HepG2 (cell line): ENCODE data around the gene SLC39A1. TPM values are rescaled to one million over a fixed set of nuclear protein-coding genes. Genes with fewer than 3 reads are reported as not detected.
A peak's percentile ranks its signal among the peaks of the same experiment; 100 is the strongest.

Source experiments
- ATAC-seq: fragments of 200-7000 bp; cut with Tn5 transposase; 3 replicates; pipeline ENCODE4 v1.9.1; 2020; ENCODE audit warnings: mild to moderate bottlenecking, moderate library complexity
- BruUV-seq: library from RNA; stranded (reverse); fragments of 400-500 nt; replicated peaks from 2 replicates; lab custom pipeline; 2021; lab: Mats Ljungman, UMichigan
- CTCF ChIA-PET: fragments of 300-600 bp; formaldehyde crosslinking; extraction: SDS; loops from one replicate; lab custom pipeline; 2021; ENCODE audit warnings: low total read pairs, inconsistent platforms, low intra/inter-chr PET ratio; lab: Yijun Ruan, JAX
- POLR2A ChIA-PET: fragments of 350-600 bp; sonication (Branson Sonifier 250); formaldehyde crosslinking; loops from one replicate; lab custom pipeline; 2020; ENCODE audit warnings: antibody characterized with exemption, inconsistent platforms; lab: Yijun Ruan, JAX
- DNase-seq: peaks from one replicate; pipeline ENCODE4 v3.0.0-alpha.2; 2015; ENCODE audit warnings: low spot score
- FAIRE-seq: peaks from 3 replicates; lab custom pipeline; 2011; peaks lifted over from hg19 to GRCh38; lab: Jason Lieb, UNC
- H2AFZ ChIP-seq: one replicate; pipeline ENCODE4 v1.6.1; 2011; ENCODE audit warnings: low read length, inconsistent platforms
- H3K27ac ChIP-seq: fragments of 300-600 bp; 3 replicates; pipeline ENCODE4 v1.8.0; 2011; ENCODE audit warnings: mixed run types, mild to moderate bottlenecking, mixed read lengths, low read length, inconsistent platforms; ENCODE audit not compliant: insufficient read depth; ENCODE audit errors: extremely low read length
- H3K27me3 ChIP-seq, 2 experiments: fragments of 200-600 bp in 1 of 2; 2 replicates in 1 of 2; 3 replicates in 1 of 2; pipeline versions ENCODE4 v1.6.0 to v1.8.0; 2011; ENCODE audit warnings: low read length in 2 of 2, mild to moderate bottlenecking in 2 of 2, moderate library complexity in 2 of 2, inconsistent platforms in 1 of 2; ENCODE audit not compliant: insufficient read depth in 2 of 2, control insufficient read depth in 1 of 2
- H3K36me3 ChIP-seq, 2 experiments: fragments of 200-600 bp in 1 of 2; replicated peaks in 1 of 2; 2 replicates in 1 of 2; 3 replicates in 1 of 2; pipeline versions ENCODE4 v1.5.1 to v1.8.0; 2011; ENCODE audit warnings: low read length in 2 of 2, inconsistent platforms in 1 of 2; ENCODE audit not compliant: insufficient read depth in 2 of 2, control insufficient read depth in 1 of 2
- H3K4me1 ChIP-seq: 2 replicates; pipeline ENCODE4 v1.5.1; 2012; ENCODE audit warnings: low read length, inconsistent platforms; ENCODE audit not compliant: insufficient read depth
- H3K4me2 ChIP-seq: 2 replicates; pipeline ENCODE4 v1.6.0; 2011; ENCODE audit warnings: low read depth, low read length, inconsistent platforms
- H3K4me3 ChIP-seq, 3 experiments: fragments of 200-600 bp in 1 of 3; sonication (generic), shearing (Covaris generic) in 1 of 3; replicated peaks in 1 of 3; 2 replicates each; pipeline ENCODE4 v1.5.1; 2011 to 2016; ENCODE audit warnings: low read length in 3 of 3, inconsistent platforms in 2 of 3, low read depth in 2 of 3, mild to moderate bottlenecking in 2 of 3, control low read depth in 1 of 3, mixed read lengths in 1 of 3; ENCODE audit not compliant: insufficient read depth in 1 of 3
- H3K79me2 ChIP-seq: one replicate; pipeline ENCODE4 v1.6.1; 2011; ENCODE audit warnings: low read length, inconsistent platforms; ENCODE audit not compliant: insufficient read depth
- H3K9ac ChIP-seq: 2 replicates; pipeline ENCODE4 v1.6.0; 2011; ENCODE audit warnings: mild to moderate bottlenecking, low read depth, low read length, inconsistent platforms; ENCODE audit not compliant: insufficient read depth
- H3K9me3 ChIP-seq: 2 replicates; pipeline ENCODE4 v1.5.1; 2012; ENCODE audit warnings: mild to moderate bottlenecking, low read length
- H4K20me1 ChIP-seq: 2 replicates; pipeline ENCODE4 v1.6.0; 2011; ENCODE audit warnings: inconsistent platforms, mild to moderate bottlenecking, low read length, moderate library complexity; ENCODE audit not compliant: insufficient read depth
- HOXA9 ChIP-seq: sonication (generic); formaldehyde crosslinking; IDR thresholded peaks from 2 replicates; pipeline ENCODE4 v1.8.1; 2022; ENCODE audit warnings: missing genetic modification reagents, mild to moderate bottlenecking, moderate library complexity, borderline replicate concordance
- IRF2 ChIP-seq: IDR thresholded peaks from 2 replicates; pipeline ENCODE4 v1.6.1; 2018; ENCODE audit warnings: missing genetic modification reagents, missing compliant biosample characterization
- LCORL ChIP-seq, 2 experiments: fragments of 450-650 bp in 1 of 2; sonication (generic) in 1 of 2; formaldehyde crosslinking in 1 of 2; IDR thresholded peaks; 2 replicates each; pipeline versions ENCODE4 v1.5.0 to v1.6.1; 2017 to 2020; ENCODE audit warnings: antibody characterized with exemption in 1 of 2, missing genetic modification reagents in 1 of 2
- RBM22 ChIP-seq: fragments of 200-400 bp; formaldehyde crosslinking; optimal IDR thresholded peaks from 2 replicates; pipeline ENCODE3; 2017; ENCODE audit warnings: mild to moderate bottlenecking, low read length, moderate library complexity
- SCMH1 ChIP-seq: sonication (generic); formaldehyde crosslinking; IDR thresholded peaks from 2 replicates; pipeline ENCODE4 v1.9.0; 2021; ENCODE audit warnings: missing genetic modification reagents, mild to moderate bottlenecking, borderline replicate concordance
- TGIF2 ChIP-seq: IDR thresholded peaks from 2 replicates; pipeline ENCODE4 v1.6.1; 2016; ENCODE audit warnings: control low read depth, missing compliant biosample characterization
- ZNF12 ChIP-seq: sonication (generic); formaldehyde crosslinking; IDR thresholded peaks from 2 replicates; pipeline ENCODE4 v1.5.0; 2020; ENCODE audit warnings: missing genetic modification reagents
- ZNF337 ChIP-seq: sonication (generic); formaldehyde crosslinking; IDR thresholded peaks from 2 replicates; pipeline ENCODE4 v1.5.1; 2020; ENCODE audit warnings: missing genetic modification reagents, low read depth, mild to moderate bottlenecking, borderline replicate concordance
- ZNF510 ChIP-seq: sonication (generic); formaldehyde crosslinking; IDR thresholded peaks from 2 replicates; pipeline ENCODE4 v1.4.0; 2020; ENCODE audit warnings: low read depth, mild to moderate bottlenecking, missing genetic modification reagents
- WGBS: methylation state at CpG from one replicate; pipeline ENCODE4 v1.1.6; 2017; ENCODE audit warnings: low lambda C conversion rate; 5-methylcytosine and 5-hydroxymethylcytosine counted together
- in situ Hi-C: cut with HindIII; loops from 2 replicates; pipeline ENCODE4 v1.10.0; 2017; ENCODE audit warnings: low pct_unique_long_range_greater_than_20kb; ENCODE audit not compliant: extremely low pct_ligation_motif_present
- intact Hi-C: fragments of 100-400 bp; cut with micrococcal nuclease; formaldehyde crosslinking; loops from one replicate; pipeline ENCODE4 v1.10.0; 2022; ENCODE audit not compliant: unreplicated experiment
- polyA plus RNA-seq, 8 experiments: library from polyadenylated mRNA; depleted of rRNA in 3 of 8; stranded (reverse) in 7 of 8; unstranded in 1 of 8; fragments of >200 nt; fragmentation: Illumina TruSeq in 4 of 8; extraction: Trizol in 4 of 8; gene quantifications; 2 replicates each; pipeline versions ENCODE4 v1.2.1 to v1.2.3, GENCODE V29; 2011 to 2016; ENCODE audit warnings: low read depth in 4 of 8, missing spikeins in 1 of 8, mixed read lengths in 1 of 8; ENCODE audit not compliant: insufficient read depth in 1 of 8
- total RNA-seq, 5 experiments: library from RNA; depleted of rRNA; stranded (reverse); fragments of >200 nt; fragmentation: Illumina TruSeq; extraction: Trizol; gene quantifications; 2 replicates each; pipeline ENCODE4 v1.2.3, GENCODE V29; 2016; ENCODE audit warnings: low read depth in 1 of 5
- TF ChIP-seq, protein P1 (sequence below): IDR thresholded peaks from 2 replicates; pipeline ENCODE4 v1.6.1; 2012; ENCODE audit warnings: inconsistent platforms
- TF ChIP-seq, protein P2 (sequence below): sonication (generic); formaldehyde crosslinking; IDR thresholded peaks from 2 replicates; pipeline ENCODE4; 2020; ENCODE audit warnings: missing genetic modification reagents, mild to moderate bottlenecking, borderline replicate concordance
- TF ChIP-seq, protein P3 (sequence below): IDR thresholded peaks from 2 replicates; pipeline ENCODE4 v1.6.1; 2016; ENCODE audit warnings: missing compliant biosample characterization, missing genetic modification reagents, borderline replicate concordance
- TF ChIP-seq, protein P4 (sequence below): sonication (generic); formaldehyde crosslinking; IDR thresholded peaks from 2 replicates; pipeline ENCODE4 v1.4.0; 2020; ENCODE audit warnings: missing genetic modification reagents, borderline replicate concordance

Gene SLC39A1
- total and polyA plus RNA-seq, 2 of the 13 experiments (the other 11 are each of a cell fraction or from before 2014, with no cell fraction given): 71.2 to 78.4 TPM

DNA sequence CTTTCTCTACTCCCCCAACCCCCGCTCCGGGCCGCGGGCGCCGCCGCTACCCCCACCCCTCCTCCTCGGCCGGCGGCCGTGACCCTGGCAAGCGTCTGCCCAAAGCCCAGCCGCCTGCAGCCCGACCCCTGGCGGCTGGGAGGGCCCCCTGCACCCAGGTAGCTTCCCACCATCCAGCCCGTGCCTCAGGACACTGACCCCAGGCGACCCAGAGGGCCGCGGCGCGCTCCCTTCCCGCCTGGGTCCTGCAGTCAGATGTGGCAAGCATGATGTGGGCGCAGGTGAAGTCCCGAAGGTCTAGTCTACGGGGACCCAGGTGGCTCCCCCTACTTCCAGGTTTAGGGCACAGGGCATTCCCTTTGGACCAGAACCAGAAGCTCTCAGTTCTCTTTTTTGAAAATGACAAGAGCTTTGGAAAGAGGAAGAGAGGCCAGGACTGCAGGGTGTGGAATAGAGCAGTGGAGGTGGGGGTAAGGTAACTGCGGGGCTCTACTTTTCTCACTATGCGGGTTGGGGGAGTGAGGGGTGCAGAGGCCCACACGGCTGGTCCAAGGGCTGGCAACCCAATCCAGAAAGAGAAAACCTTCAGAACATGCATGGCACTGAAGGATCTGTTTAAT lies 16.6 kb downstream of the SLC39A1 start, which contains the start of gene DENND4B:
Gene DENND4B (minus strand): TSS at position 97 of the 620 bp plus-strand sequence. CDS start 2,344 bp downstream, outside the sequence.
- Histone ChIP-seq H3K79me2 (peaks cover 11% of the 10 kb centered on the region), H3K27me3 (no peaks in the 10 kb centered on the region), H3K4me2 (peak within 1 kb of the TSS; percentile 87), H3K9ac (peak within 1 kb of the TSS; percentile 82), H3K4me3 (peak within 1 kb of the TSS; percentile 71 to 98 (median 81)), H3K4me1 (peaks cover 40% of the 10 kb centered on the region), H3K27ac (peak within 1 kb of the TSS; percentile 71), H3K9me3 (no peaks in the 10 kb centered on the region), H3K36me3 (peaks cover 14 to 51% of the 10 kb centered on the region in 2 experiments), H2AFZ (no peak within 1 kb of the TSS), H4K20me1 (no peaks in the 10 kb centered on the region)
- intact Hi-C loops (loop anchor here (1.0 to 5.0 kb wide), 3 partner anchors 40 to 326 kb away; partner anchors contain the start of genes HAX1 and RAB13), in situ Hi-C loops (loop anchor here (10.0 kb wide), 1 partner anchor 122 kb away; no protein-coding TSS in a partner anchor)
- no TSS peak for BruUV-seq
- peak; percentile 93 for ATAC-seq
- CTCF ChIA-PET: interaction anchor here (0.5 to 2.2 kb wide), 3 partner anchors 40 to 150 kb away, joined by 3 to 7 read pairs (median 3); partner anchors contain the start of gene RAB13
- WGBS: 27% methylated on average over 9 of the region's 28 CpGs
- peak; percentile 75 for DNase-seq
- POLR2A ChIA-PET: interaction anchor here (0.8 to 5.3 kb wide), 15 partner anchors 9 to 165 kb away, joined by 3 to 43 read pairs (median 8); partner anchors contain the start of genes CREB3L4, CRTC2, GATAD2B and JTB
- FAIRE-seq: no peak
- TF ChIP-seq, protein P1, sequence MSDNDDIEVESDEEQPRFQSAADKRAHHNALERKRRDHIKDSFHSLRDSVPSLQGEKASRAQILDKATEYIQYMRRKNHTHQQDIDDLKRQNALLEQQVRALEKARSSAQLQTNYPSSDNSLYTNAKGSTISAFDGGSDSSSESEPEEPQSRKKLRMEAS: peak; percentile 45; the same call in 1 of the 2 replicates
- TF ChIP-seq, protein P2, sequence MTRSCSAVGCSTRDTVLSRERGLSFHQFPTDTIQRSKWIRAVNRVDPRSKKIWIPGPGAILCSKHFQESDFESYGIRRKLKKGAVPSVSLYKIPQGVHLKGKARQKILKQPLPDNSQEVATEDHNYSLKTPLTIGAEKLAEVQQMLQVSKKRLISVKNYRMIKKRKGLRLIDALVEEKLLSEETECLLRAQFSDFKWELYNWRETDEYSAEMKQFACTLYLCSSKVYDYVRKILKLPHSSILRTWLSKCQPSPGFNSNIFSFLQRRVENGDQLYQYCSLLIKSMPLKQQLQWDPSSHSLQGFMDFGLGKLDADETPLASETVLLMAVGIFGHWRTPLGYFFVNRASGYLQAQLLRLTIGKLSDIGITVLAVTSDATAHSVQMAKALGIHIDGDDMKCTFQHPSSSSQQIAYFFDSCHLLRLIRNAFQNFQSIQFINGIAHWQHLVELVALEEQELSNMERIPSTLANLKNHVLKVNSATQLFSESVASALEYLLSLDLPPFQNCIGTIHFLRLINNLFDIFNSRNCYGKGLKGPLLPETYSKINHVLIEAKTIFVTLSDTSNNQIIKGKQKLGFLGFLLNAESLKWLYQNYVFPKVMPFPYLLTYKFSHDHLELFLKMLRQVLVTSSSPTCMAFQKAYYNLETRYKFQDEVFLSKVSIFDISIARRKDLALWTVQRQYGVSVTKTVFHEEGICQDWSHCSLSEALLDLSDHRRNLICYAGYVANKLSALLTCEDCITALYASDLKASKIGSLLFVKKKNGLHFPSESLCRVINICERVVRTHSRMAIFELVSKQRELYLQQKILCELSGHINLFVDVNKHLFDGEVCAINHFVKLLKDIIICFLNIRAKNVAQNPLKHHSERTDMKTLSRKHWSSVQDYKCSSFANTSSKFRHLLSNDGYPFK: 0 out of 2 replicates have a peak, but pooled peaks have one; percentile 21
- TF ChIP-seq ZNF510 (CRISPR knock-in tag) (no peak), IRF2 (CRISPR knock-in tag) (peak; percentile 75; the same call in 1 of the 2 replicates), SCMH1 (CRISPR knock-in tag) (no peak), ZNF337 (no peak), RBM22 (peak; percentile 88), ZNF12 (CRISPR knock-in tag) (0 out of 2 replicates have a peak, but pooled peaks have one; percentile 20), TGIF2 (peak; percentile 91), HOXA9 (CRISPR knock-in tag) (no peak), LCORL (IDR thresholded peaks at IDR 0.05) (no peak), LCORL (CRISPR knock-in tag; IDR thresholded peaks at IDR 0.05) (peak; percentile 77)
- TF ChIP-seq, protein P3, sequence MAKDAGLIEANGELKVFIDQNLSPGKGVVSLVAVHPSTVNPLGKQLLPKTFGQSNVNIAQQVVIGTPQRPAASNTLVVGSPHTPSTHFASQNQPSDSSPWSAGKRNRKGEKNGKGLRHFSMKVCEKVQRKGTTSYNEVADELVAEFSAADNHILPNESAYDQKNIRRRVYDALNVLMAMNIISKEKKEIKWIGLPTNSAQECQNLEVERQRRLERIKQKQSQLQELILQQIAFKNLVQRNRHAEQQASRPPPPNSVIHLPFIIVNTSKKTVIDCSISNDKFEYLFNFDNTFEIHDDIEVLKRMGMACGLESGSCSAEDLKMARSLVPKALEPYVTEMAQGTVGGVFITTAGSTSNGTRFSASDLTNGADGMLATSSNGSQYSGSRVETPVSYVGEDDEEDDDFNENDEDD (CRISPR knock-in tag): peak; percentile 50; the same call in 1 of the 2 replicates
- TF ChIP-seq, protein P4, sequence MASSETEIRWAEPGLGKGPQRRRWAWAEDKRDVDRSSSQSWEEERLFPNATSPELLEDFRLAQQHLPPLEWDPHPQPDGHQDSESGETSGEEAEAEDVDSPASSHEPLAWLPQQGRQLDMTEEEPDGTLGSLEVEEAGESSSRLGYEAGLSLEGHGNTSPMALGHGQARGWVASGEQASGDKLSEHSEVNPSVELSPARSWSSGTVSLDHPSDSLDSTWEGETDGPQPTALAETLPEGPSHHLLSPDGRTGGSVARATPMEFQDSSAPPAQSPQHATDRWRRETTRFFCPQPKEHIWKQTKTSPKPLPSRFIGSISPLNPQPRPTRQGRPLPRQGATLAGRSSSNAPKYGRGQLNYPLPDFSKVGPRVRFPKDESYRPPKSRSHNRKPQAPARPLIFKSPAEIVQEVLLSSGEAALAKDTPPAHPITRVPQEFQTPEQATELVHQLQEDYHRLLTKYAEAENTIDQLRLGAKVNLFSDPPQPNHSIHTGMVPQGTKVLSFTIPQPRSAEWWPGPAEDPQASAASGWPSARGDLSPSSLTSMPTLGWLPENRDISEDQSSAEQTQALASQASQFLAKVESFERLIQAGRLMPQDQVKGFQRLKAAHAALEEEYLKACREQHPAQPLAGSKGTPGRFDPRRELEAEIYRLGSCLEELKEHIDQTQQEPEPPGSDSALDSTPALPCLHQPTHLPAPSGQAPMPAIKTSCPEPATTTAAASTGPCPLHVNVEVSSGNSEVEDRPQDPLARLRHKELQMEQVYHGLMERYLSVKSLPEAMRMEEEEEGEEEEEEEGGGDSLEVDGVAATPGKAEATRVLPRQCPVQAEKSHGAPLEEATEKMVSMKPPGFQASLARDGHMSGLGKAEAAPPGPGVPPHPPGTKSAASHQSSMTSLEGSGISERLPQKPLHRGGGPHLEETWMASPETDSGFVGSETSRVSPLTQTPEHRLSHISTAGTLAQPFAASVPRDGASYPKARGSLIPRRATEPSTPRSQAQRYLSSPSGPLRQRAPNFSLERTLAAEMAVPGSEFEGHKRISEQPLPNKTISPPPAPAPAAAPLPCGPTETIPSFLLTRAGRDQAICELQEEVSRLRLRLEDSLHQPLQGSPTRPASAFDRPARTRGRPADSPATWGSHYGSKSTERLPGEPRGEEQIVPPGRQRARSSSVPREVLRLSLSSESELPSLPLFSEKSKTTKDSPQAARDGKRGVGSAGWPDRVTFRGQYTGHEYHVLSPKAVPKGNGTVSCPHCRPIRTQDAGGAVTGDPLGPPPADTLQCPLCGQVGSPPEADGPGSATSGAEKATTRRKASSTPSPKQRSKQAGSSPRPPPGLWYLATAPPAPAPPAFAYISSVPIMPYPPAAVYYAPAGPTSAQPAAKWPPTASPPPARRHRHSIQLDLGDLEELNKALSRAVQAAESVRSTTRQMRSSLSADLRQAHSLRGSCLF (CRISPR knock-in tag): no peak
